A549 treated with dexamethasone at 1 μM for 4 hours (cell line): Measurements from ENCODE around the gene AMER1. TPM values are rescaled to one million over a fixed set of nuclear protein-coding genes. Genes with fewer than 3 reads are reported as not detected.

Source experiments
- total RNA-seq: library from RNA; stranded (reverse); fragments of 200-300 nt; extraction: Qiagen RNA extraction; gene quantifications from 5 replicates; pipeline ENCODE4 v1.2.3, GENCODE V29; 2022

The AMER1 gene
- total RNA-seq: 1.9 to 3.0 TPM (median 2.8 TPM) in 5 replicates

DNA sequence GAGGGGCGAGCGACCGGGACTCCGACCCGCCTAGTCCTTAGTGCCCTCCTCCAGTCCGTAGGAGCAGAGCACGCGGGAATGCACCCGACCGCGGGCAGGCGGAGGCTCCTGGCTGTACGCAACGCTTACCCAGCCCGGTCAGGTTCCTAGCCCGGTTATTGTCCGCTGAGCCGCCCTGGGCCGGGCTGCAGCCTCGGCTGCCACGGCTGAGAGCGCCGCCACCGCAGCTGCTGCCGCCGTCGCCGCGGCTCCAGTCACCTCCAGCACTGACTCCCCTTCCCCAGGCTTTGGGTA is at the start of gene AMER1:
Gene AMER1 (minus strand): TSS at position 268 of the 294 bp plus-strand sequence. CDS start 12,422 bp downstream, outside the sequence.

DNA sequence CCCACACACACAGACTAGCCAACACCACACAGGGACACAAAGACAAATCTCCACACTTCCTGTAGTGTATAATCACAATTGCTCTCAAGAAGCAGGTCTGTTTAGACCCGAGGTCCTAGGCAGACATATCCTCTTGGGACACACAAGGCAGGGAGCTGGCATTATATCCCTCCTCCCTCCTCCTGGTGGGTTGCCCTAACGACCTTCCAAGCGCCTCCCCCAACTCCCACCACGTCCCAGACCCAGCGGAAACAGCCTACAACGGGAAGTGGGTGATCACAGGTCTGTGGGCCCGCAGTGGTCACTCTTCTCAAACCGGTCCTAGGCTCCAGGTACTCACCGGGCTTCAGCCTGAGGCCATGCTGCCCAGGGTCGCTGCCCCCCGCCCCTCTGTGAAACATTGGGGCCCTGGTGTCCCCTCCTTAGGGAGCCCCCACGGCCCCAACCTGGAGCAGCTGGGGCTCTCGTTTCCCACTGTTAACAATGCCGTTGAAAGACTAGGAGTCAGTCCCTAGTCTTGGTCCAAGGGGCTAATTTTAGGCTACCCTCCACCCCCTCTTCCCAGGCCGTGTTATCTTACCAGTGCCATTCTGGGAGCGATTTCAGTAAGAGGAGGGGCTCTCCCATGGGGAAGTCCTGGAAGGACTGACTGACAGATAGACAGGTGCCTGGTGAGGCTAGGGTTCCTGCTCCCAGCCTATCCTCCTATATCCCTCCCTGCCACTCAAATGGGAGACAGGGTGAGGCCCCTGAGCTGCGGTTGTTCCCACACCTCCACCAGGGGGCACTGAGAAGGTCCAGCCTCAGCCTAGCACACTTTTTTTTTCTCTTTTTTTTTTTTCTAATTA is 24.8 kb upstream of the AMER1 start, which contains the start of gene ASB12:
Gene ASB12 (minus strand): TSS at position 485 of the 848 bp plus-strand sequence. CDS start 4,957 bp downstream, outside the sequence.

Other genes starting within 250 kb of the AMER1 start
- gene ASB12, start 24.9 kb upstream of the AMER1 start, total RNA-seq: not detected in 5 replicates
- 0.45 to 0.64 TPM (median 0.51 TPM) in 5 replicates for gene MTMR8, start 189.7 kb upstream of the AMER1 start, total RNA-seq